ENCODE measurements around the gene PADI2.

The PADI2 gene

GRCh38 chr1:17112076-17112475 lies 7.2 kb downstream of the PADI2 start:
- FAIRE-seq = no peak

- no peak for FAIRE-seq
Measured at GRCh38 chr1:17110555-17110926, 8.7 kb downstream of the PADI2 start.

- no peak for FAIRE-seq
Measured at GRCh38 chr1:17109892-17110554, 9.2 kb downstream of the PADI2 start.

- no peak for FAIRE-seq
Measured at GRCh38 chr1:17108786-17109185, 10.5 kb downstream of the PADI2 start.

GRCh38 chr1:17108360-17108759 lies 10.9 kb downstream of the PADI2 start:
- FAIRE-seq = no peak

- FAIRE-seq = no peak
Measured at GRCh38 chr1:17104782-17105181, 14.5 kb downstream of the PADI2 start.

GRCh38 chr1:17102232-17102631 lies 17.0 kb downstream of the PADI2 start:
- FAIRE-seq = no peak

- no peak for FAIRE-seq
Measured at GRCh38 chr1:17101261-17101660, 18.0 kb downstream of the PADI2 start.

GRCh38 chr1:17099616-17100340 lies 19.5 kb downstream of the PADI2 start:
- no peak for FAIRE-seq

- no peak for FAIRE-seq
Measured at GRCh38 chr1:17098446-17099317, 20.6 kb downstream of the PADI2 start.

GRCh38 chr1:17097787-17098186 lies 21.5 kb downstream of the PADI2 start:
- FAIRE-seq = no peak

- no peak for FAIRE-seq
Measured at GRCh38 chr1:17097147-17097546, 22.1 kb downstream of the PADI2 start.

- no peak for FAIRE-seq
Measured at GRCh38 chr1:17096584-17096983, 22.7 kb downstream of the PADI2 start.

- no peak for FAIRE-seq
Measured at GRCh38 chr1:17095141-17095540, 24.1 kb downstream of the PADI2 start.

- FAIRE-seq = no peak
Measured at GRCh38 chr1:17094664-17095063, 24.6 kb downstream of the PADI2 start.

- FAIRE-seq = no peak
Measured at GRCh38 chr1:17093822-17094393, 25.3 kb downstream of the PADI2 start.

- FAIRE-seq = no peak
Measured at GRCh38 chr1:17091252-17091651, 28.0 kb downstream of the PADI2 start.

GRCh38 chr1:17089506-17089905 lies 29.7 kb downstream of the PADI2 start:
- FAIRE-seq = no peak

GRCh38 chr1:17086751-17087150 lies 32.5 kb downstream of the PADI2 start:
- no peak for FAIRE-seq

- FAIRE-seq = no peak
Measured at GRCh38 chr1:17084787-17085186, 34.5 kb downstream of the PADI2 start.

- FAIRE-seq = no peak
Measured at GRCh38 chr1:17082761-17083160, 36.5 kb downstream of the PADI2 start.

- FAIRE-seq = no peak
Measured at GRCh38 chr1:17081439-17081838, 37.8 kb downstream of the PADI2 start.

GRCh38 chr1:17080880-17081279 lies 38.4 kb downstream of the PADI2 start:
- no peak for FAIRE-seq

All from colon (tissue), 2 donors.